GM21515 (cell line): Measurements from ENCODE around the gene UBE2V1.

Experiments
- ATAC-seq: cut with Tn5 transposase; IDR thresholded peaks from one replicate; pipeline ENCODE4 v1.9.1; 2021; ENCODE audit not compliant: unreplicated experiment

UBE2V1 gene

DNA sequence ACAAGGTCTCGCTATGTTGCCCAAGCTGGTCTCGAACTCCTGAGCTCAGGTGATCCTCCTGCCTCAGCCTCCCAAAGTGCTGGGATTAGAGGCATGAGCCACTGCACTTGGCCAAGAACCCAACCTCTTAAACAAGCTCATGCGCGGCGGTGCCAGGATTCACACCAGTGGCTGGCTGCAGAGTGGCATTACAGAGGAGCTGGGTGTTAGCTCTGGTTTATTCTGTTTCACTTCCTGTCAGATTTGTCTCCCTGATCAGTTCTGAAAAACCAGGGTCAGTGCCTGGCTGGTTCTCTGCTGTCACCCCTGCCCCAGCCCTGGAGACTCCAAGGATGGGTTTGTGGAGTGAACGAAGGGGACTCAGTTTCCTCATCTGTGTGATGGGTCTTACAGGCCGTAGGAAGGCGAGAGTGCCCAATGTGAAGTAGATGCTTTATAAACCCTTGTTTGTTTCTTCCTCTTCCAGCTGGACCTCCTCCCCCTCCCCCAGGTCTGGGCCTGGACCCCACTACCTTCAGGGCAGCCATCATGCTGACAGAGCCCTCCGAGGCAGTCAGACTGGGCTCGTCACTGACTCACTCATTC, 63.4 kb downstream of the UBE2V1 start:
- ATAC-seq, result no peak

- ATAC-seq, result no peak
These were observed 64.4 kb downstream of the UBE2V1 start for GRCh38 chr20:50048420-50049166.

DNA sequence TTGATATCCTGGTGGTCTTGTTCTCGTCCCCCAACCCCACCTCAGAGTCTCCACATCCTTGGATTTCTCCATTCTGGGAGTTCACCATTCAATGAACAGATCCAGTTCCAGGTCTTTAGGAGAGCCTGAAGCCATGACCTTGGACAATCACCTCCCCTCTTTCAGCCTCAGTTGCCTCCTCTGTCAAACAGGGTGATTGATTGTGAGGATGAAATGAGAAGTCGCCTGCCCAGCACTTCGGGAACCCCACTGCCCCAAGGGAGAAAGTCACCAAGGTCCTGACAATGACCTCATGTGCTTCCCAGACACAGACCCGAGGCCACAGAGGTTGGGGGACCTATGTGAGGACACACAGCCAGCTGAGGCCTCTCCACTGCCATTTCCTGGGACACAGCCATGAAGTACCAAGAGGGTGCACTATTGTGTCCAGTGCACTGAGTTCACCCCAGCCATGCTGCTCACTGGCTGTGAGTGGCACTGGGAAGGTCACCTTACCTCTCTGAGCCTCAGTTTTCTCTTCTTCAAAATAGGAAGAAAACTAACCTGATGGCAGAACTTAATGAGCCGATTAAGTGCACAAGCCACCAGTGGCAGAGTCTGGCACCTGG, 68.5 kb downstream of the UBE2V1 start:
- no peak for ATAC-seq

GRCh38 chr20:50043573-50044352, 69.2 kb downstream of the UBE2V1 start:
- ATAC-seq, result no peak

DNA sequence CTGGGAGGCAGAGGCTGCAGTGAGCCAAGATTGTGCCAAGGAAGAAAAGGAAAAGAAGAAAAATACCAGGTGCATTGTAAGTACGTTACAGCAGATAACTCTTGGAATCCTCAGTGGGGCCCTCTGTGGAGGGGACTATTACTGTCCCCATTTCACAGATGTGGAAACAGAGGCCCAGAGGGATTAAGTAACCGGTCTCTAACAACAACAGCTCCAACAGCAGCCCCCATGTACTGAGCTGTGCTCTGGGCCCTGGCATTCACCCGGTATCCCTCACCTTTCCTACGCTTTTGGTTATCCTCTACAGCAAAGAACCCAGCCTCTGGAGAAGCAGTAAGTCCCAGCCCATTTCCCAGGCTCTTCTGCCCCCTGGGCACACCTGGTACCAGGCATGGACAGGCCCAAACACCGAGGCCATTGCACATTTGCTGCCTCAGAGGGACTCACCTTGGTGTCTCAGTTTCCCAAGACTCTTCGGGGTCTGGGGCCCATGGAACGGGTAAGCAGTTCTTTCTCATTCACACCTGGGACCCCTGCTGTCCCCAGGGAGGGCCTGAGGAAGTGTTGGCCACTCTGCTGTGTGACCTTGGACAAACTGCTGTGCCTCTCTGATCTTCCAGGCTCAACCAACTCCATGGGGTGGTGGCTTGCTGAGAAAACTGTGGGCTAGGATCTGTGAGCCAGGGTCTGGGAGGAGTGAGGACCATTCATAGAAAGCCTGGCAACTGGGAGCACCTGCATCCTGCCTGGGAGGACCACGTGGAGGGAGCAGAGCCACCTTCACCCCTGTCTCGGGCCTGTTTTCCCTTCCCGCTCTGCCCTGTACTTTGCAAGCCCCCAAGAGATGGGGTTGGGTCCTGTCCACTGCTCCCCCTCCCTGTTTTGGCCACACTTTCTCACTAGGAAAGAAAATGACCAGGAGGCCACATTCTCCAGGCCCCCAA, 70.3 kb downstream of the UBE2V1 start:
- no peak for ATAC-seq

DNA sequence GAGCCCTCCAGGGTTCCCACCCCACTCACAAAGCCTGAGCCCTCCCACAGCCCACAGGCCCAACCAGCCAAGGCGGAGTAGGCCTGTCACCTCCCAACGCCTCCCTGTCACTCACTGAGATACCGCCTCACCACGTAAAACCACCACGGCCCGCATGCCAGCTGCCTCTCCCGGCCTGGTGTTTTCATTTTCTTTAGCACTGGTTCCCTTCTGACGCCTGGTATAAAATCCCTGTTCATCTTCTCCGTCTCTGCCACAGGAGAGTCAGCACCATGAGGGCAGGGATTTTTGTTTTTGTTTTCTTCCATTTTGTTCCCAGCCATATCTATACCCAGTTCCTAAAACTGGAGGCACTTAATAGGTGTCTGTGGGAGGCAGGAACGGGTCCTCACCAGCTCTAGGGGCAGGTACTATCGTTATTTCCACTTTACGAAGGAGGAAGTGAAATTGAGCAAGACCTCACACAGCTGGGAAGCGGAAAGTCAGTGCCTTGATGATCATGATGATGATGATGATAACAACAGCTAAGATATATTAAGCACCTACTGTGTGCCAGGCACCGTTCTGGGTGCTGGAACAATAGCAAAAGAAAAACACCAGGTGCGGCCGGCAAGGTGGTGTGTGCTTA, 71.6 kb downstream of the UBE2V1 start:
- ATAC-seq, result no peak

DNA sequence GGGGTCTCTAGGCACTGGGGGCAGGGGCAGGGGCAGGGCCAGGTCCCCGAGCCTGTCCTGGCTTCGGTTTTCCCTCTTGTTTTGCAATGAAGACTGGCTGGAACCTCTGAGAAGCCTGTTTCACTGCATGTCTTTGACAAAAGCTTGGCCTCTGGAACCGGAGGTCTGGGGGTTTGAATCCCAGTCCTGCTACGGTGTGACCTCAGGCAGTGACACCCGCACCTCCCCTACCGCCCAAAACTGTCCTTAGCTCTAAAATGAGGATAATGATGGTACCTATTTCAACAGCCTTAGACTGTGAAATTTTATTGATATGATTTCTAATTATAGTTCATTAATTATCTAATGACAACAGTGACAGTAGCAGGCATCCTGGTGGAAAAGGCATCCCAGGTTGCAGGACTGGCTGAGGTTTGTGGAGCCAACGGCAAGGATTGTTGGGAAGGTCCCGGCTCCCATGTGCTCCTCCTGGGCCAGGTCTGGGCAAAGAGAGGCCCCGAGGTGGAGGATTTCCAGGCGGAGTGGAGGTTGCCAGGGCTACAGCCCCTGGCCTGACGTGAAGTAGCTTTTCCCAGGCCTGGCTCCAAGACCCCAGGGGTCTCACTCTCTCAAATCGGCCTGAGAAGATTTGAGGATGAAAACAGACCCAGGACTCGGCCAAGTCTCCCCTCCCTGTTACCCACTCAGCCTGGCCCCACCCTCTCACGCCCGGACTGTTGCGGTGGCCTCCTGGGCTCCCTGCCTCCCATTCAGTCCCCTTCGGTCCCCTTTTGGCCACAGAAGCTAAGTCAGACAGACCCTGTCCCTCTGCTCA, 72.3 kb downstream of the UBE2V1 start:
- no peak for ATAC-seq

GRCh38 chr20:50039706-50040431, 73.1 kb downstream of the UBE2V1 start:
- ATAC-seq, result no peak

DNA sequence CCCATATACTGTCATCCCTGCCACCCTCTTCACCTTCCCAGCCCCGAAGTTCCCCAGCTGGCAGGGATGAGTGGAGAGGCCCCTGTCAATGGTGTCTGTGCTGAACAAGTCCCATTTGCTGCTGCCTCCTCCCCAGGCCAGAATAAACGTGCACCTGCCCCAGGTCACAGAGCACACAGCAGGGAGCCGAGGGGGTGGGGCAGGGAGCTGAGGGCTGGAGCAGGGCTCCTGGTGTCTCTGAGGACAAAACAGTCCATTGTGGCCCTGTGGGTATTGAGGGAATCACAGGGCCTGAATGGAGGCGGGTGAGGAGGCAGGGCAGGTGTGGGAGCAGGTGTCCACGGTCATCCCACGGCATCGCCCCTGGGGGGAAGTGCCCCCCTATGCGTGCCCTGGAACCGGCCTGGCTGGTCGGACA, 74.4 kb downstream of the UBE2V1 start:
- ATAC-seq, result no peak

- no peak for ATAC-seq
These were observed 74.8 kb downstream of the UBE2V1 start for GRCh38 chr20:50038169-50038568.

GRCh38 chr20:50037575-50037974, 75.4 kb downstream of the UBE2V1 start:
- ATAC-seq, result no peak

DNA sequence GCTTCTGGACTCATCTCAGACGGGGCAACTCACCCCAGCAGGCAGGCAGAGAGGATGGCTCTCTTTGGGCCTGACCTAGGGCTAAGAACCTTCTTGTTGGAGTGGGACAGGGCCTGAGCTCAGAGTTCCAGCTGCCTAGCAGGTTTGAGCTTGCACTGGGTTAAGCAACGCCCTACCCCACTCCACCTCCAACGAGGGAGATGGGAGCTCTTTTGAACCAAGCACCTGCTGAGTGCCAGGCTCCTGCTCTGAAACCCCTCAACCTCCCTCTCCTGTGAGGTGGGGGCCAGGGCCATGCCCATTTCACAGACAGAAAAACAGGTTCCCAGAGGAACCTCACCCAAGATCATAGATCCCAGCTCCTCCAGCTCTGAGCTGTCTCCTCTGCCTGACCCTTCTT, 75.8 kb downstream of the UBE2V1 start:
- no peak for ATAC-seq

DNA sequence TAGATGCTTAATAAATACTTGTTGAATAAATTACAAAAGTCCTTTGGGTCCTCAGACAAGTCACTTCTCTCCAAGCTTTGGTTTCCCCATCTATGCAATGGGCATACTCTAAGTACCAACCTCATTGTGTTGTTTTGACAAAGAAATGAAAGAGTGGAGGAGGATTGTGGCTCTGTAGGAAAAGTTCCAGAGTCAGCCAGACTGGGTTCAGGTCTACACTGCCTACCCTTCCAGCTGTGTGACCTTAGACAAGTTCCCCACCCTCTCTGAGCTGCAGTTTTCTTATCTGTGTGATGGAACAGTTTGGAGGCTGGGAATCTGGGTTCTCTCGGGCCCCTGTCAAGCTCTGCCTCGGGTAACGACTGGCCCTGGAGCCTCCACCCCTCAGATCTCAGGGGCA, 76.2 kb downstream of the UBE2V1 start:
- no peak for ATAC-seq

GRCh38 chr20:50034567-50035180, 78.3 kb downstream of the UBE2V1 start:
- ATAC-seq, result no peak

GRCh38 chr20:50032955-50033666, 79.8 kb downstream of the UBE2V1 start:
- ATAC-seq, result no peak
